ENCODE results near the gene RGS6.

The RGS6 gene

DNA sequence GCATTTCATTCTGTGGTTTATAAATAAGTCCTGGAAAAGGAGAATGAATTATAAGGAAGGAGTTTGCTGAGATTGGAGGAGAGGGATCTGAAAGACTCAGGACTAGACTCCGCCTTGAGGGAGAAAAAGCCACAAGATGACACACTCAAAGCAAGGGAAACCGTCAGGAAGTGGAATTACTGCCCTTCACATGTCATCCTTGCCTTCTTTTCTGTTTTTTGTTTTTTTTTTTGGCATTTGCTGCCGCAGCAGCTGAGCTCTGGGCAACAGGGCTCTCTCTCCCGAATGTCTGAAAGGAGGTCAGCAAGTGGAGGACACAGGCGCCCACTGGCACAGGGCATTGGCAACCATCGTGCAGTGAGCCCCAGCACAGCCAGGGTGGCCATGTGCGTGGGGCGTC is 616.8 kb downstream of the RGS6 start:
- no peak for DNase-seq (ENCODE audit: extremely low read depth, insufficient read length)
- H3K4me3 ChIP-seq (replicated peaks; ENCODE audit: low read depth, low read length): no peak overlapping the region

DNA sequence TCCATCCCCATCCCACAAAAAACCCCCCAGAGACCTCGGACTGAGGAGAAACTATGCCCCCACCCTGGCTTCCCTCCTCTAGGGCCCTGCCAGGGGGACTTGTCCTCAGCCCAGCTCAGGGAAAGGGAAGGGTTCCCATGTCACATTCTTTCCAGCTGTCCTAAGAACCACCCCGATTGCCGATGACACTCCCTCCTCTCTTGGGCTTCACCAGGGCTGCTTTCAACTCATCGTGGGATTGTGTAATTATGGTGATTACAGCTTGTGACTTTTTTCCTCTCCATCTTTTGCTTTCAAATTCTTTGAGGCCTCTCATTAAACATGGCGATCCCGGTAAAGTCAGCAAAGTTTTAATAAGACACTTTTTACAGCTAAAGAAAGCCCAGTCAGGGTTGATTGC is 617.6 kb downstream of the RGS6 start:
- H3K4me3 ChIP-seq (replicated peaks; ENCODE audit: low read depth, low read length): no peak overlapping the region
- no peaks in the 10 kb centered on the region for H3K27me3 ChIP-seq (replicated peaks; ENCODE audit: control insufficient read depth, insufficient read depth, low read length)
- DNase-seq (ENCODE audit: extremely low read depth, insufficient read length): no peak
- no peaks in the 10 kb centered on the region for H3K36me3 ChIP-seq (ENCODE audit: control insufficient read depth, insufficient read depth, low read length)
- TF ChIP-seq, protein P1, sequence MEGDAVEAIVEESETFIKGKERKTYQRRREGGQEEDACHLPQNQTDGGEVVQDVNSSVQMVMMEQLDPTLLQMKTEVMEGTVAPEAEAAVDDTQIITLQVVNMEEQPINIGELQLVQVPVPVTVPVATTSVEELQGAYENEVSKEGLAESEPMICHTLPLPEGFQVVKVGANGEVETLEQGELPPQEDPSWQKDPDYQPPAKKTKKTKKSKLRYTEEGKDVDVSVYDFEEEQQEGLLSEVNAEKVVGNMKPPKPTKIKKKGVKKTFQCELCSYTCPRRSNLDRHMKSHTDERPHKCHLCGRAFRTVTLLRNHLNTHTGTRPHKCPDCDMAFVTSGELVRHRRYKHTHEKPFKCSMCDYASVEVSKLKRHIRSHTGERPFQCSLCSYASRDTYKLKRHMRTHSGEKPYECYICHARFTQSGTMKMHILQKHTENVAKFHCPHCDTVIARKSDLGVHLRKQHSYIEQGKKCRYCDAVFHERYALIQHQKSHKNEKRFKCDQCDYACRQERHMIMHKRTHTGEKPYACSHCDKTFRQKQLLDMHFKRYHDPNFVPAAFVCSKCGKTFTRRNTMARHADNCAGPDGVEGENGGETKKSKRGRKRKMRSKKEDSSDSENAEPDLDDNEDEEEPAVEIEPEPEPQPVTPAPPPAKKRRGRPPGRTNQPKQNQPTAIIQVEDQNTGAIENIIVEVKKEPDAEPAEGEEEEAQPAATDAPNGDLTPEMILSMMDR (IDR thresholded peaks at IDR 0.05; ENCODE audit: insufficient read depth, low read length, poor library complexity, severe bottlenecking): no peak

More for the DNA sequence above, 616.8 kb downstream of the RGS6 start:
- Histone ChIP-seq H3K27me3 (replicated peaks; ENCODE audit: control insufficient read depth, insufficient read depth, low read length) (no peaks in the 10 kb centered on the region), H3K36me3 (ENCODE audit: control insufficient read depth, insufficient read depth, low read length) (no peaks in the 10 kb centered on the region)
- TF ChIP-seq, protein P1 (IDR thresholded peaks at IDR 0.05; ENCODE audit: insufficient read depth, low read length, poor library complexity, severe bottlenecking): no peak

DNA sequence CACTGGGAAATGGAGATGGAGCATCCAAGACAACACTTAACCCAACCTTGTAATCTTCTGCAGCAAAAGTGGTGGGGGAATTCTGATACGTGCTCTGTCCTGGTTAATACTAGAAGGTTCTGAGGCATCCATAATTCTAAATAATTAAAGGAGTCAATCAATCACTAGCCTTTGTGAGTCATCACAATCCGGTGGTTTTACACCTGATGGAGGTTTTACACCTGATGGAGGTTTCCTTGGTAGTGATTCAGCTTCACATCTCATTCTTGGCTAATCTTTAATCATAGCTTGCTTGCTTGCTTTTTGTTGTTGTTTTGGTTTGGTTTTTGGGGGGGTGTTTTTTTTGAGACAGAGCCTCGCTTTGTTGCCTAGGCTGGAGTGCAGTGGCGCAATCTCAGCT is 618.3 kb downstream of the RGS6 start:
- Histone ChIP-seq H3K27me3 (replicated peaks; ENCODE audit: control insufficient read depth, insufficient read depth, low read length) (no peaks in the 10 kb centered on the region), H3K36me3 (ENCODE audit: control insufficient read depth, insufficient read depth, low read length) (no peaks in the 10 kb centered on the region), H3K4me3 (replicated peaks; ENCODE audit: low read depth, low read length) (no peak overlapping the region)
- TF ChIP-seq, protein P1 (IDR thresholded peaks at IDR 0.05; ENCODE audit: insufficient read depth, low read length, poor library complexity, severe bottlenecking): no peak
- DNase-seq (ENCODE audit: extremely low read depth, insufficient read length): no peak

DNA sequence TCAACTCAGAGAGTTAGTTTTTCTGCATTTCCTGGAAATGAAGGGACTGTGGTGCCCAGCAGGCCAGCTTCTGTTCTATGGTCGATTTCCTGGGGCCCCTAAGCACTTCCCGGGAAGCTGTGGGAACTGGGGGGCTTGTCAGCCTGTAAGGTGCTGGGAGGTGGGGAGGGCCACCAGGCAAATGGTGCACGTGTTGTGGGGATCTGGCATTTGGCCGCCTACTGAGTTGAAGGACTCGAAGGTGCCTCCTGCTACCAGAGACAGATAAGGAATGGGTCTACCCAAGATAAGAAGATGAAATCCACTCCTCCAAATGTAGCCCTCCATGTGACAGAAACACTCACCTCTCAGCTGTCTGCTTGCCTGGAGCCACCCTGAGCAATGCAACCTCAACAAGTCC is 620.0 kb downstream of the RGS6 start:
- no peak overlapping the region for H3K4me3 ChIP-seq (replicated peaks; ENCODE audit: low read depth, low read length)
- no peak for DNase-seq (ENCODE audit: extremely low read depth, insufficient read length)
- TF ChIP-seq, protein P1 (IDR thresholded peaks at IDR 0.05; ENCODE audit: insufficient read depth, low read length, poor library complexity, severe bottlenecking): no peak
- no peaks in the 10 kb centered on the region for H3K36me3 ChIP-seq (ENCODE audit: control insufficient read depth, insufficient read depth, low read length)
- no peaks in the 10 kb centered on the region for H3K27me3 ChIP-seq (replicated peaks; ENCODE audit: control insufficient read depth, insufficient read depth, low read length)

DNA sequence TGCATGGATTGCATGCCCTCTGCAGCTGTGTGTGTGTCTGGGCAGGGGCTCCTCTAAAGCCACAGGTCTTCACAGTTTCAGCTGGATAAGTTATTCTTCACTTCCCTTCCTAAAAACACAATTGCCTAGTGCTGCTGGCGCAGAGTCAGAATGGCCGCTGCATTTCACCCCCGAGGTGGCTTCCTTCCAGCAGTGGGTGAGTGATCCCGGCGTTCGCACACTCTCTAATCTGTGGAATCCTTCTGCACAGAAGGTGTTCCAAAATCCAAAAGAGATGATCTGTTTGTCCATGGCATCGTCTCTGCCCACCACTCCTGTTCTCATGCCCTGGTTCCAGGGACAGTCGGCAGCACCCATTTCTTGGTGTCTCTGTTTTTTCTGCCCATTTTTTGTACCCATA is 620.9 kb downstream of the RGS6 start:
- no peak for DNase-seq (ENCODE audit: extremely low read depth, insufficient read length)
- TF ChIP-seq, protein P1 (IDR thresholded peaks at IDR 0.05; ENCODE audit: insufficient read depth, low read length, poor library complexity, severe bottlenecking): no peak
- Histone ChIP-seq H3K36me3 (ENCODE audit: control insufficient read depth, insufficient read depth, low read length) (no peaks in the 10 kb centered on the region), H3K4me3 (replicated peaks; ENCODE audit: low read depth, low read length) (no peak overlapping the region), H3K27me3 (replicated peaks; ENCODE audit: control insufficient read depth, insufficient read depth, low read length) (no peaks in the 10 kb centered on the region)

DNA sequence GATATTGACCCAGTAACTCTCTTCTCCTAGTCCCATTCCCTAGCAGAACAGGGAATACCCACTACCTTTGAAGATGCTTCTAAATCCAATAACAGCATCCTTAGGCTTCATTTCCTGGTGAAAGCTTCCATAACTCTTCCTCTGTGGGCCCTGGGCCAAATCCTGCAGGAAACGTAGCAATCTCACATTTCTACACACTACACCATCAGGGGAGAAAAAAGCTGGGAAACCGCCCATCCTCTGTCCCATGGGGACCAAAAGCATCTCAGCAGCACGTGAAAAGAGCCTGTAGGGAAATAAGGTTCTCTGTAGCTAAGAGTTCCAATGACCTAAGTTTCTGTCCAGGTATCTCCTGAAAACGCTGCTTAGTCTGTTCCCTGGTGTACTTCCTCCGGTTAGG is 621.4 kb downstream of the RGS6 start:
- TF ChIP-seq, protein P1 (IDR thresholded peaks at IDR 0.05; ENCODE audit: insufficient read depth, low read length, poor library complexity, severe bottlenecking): no peak

More for the DNA sequence above, 621.4 kb downstream of the RGS6 start:
- Histone ChIP-seq H3K4me3 (replicated peaks; ENCODE audit: low read depth, low read length) (no peak overlapping the region), H3K36me3 (ENCODE audit: control insufficient read depth, insufficient read depth, low read length) (no peaks in the 10 kb centered on the region), H3K27me3 (replicated peaks; ENCODE audit: control insufficient read depth, insufficient read depth, low read length) (no peaks in the 10 kb centered on the region)
- no peak for DNase-seq (ENCODE audit: extremely low read depth, insufficient read length)
